Embryonic facial prominence (tissue), 1 donor: Measurements from ENCODE around the gene SEC16A.

Experiments
- DNase-seq: peaks from one replicate; pipeline ENCODE4 v3.0.0-alpha.2; 2016; ENCODE audit errors: extremely low spot score

SEC16A gene

GRCh38 chr9:136486823-136487620 is 4.2 kb upstream of the SEC16A start:
- DNase-seq: no peak

- DNase-seq: no peak
Measured at GRCh38 chr9:136486131-136486530, 3.3 kb upstream of the SEC16A start.

DNA sequence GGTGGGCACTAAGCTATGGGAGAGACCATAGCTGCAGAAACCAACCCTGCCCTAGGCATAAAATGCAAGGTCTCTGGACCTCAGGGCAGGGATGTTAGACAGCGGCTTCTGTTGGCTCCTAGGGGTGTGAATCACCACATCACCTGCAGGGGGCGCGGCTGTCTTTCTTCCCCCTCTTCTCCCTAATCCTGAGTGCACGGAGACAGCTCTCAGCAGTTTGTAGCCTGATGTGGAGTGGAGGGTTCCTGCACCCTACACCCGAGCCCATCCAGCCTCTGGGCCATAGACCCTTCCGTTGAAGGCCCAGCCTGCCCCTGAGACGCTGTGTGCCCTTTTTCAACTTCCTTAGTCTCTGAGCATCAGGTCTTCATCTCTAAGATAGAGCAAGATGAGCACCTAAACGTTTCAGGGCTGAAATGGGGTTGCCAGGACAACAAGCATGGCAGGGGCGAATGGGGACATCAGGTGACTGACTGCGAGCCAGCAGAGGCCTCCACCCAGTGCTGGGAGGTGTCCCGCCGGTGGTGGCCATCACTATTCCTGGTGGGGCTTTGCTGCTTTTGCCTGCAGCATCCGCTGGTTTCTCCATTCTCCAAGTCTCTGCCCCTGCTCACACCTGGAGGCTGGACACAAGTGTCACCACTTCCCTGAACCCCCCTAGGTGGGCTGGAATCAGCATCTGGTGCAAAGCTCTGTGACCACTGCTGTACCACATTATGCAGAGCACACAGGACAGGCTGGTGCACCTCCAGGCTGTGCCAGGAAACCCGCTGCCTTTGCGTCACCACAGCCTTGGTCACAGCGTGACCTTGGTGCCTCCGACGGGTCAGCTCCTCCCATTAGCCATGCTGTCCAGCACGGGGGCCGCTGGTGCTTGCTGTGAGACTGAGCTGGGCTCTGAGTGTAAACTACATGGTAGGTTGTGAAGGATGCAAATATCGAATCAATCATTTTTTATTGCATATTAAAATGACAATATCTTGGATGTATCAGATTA is 2.5 kb upstream of the SEC16A start:
- no peak for DNase-seq

DNA sequence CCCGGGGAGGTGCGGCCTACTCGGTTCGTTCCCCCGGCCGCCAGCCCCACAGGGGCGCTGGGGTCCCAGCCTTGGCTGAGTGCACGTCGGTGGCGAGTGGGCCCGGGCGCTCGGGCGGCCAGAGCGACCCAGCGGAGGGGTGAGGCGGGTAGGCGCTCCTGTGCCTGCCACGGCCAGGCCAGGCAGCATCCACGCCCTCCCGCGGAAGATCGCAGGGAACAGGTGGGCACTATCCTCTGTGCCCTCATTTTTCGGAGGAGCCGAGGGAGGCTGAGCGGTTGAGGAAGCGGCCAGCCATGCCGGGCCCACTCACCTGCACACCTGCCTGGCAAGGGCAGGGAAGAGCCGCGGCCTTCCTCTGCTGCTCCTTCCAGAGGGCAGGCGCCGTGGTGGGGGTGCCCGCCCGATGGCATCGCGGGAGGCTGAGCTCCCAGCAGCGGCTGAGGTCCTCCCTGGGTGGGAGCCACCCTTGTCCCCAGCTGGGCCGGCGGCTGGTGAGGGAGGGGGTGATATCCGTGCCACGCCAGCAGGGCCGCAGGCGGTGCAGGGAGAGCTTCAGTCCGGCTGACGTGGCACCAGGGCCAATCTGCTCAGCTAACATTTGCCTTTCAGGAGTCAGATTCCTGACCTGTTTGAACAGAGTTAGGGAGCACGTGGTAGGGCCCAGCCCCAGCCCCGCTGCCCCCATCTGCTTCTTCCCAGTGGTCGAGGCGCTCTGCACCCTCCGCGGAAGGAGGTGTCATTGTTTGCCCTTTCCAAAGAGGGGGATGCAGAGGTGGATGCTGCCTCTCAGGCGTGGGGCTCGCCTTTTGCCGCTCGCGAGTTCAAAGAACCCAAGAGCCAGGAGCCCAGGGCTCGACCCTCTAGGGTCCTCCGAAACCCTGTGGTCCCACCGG is 1.6 kb upstream of the SEC16A start:
- DNase-seq: no peak

GRCh38 chr9:136483589-136484152 is 831 bp upstream of the SEC16A start:
- peak; percentile 77 for DNase-seq

GRCh38 chr9:136482046-136482792 is 621 bp downstream of the SEC16A start:
- no peak for DNase-seq

- DNase-seq: no peak
Measured at GRCh38 chr9:136481558-136481957, 1.3 kb downstream of the SEC16A start.

DNA sequence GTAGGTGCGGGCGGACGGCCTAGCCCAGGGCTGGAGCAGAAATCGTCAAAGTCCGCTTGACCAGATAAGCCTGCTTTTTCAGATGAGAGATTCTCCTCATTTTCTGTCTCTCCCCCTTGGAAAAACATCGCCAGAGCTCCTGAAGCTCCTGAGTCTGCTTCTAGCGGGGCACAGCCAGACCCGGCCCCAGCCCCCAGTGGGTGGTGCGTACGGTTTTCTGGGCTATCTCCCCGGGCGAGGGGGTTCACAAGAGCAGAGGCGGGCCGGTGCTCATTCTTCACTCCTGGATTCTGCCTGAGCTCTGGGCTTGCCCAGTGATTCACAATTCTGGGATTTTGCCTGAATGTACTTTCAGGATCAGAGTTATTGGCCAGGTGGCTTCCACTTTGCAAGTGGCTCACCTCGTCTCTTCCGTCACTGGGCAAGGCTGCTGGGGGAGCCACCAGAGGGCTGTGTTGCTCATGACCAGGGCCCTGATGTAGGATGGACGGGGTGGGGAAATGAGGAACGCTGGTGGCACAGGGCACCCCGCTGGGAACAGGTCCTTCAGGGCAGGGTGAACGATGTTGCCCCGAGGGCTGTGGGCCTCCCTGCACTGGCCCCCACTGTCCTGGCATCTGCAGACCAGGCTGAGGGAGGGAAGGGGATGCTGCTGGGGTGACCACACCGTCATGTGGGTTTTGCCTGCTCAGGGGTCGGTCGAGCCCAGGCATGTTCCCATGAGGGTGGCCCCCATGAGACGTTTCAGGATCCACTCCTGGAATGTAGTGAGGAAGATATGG is 6.3 kb downstream of the SEC16A start:
- no peak for DNase-seq

DNA sequence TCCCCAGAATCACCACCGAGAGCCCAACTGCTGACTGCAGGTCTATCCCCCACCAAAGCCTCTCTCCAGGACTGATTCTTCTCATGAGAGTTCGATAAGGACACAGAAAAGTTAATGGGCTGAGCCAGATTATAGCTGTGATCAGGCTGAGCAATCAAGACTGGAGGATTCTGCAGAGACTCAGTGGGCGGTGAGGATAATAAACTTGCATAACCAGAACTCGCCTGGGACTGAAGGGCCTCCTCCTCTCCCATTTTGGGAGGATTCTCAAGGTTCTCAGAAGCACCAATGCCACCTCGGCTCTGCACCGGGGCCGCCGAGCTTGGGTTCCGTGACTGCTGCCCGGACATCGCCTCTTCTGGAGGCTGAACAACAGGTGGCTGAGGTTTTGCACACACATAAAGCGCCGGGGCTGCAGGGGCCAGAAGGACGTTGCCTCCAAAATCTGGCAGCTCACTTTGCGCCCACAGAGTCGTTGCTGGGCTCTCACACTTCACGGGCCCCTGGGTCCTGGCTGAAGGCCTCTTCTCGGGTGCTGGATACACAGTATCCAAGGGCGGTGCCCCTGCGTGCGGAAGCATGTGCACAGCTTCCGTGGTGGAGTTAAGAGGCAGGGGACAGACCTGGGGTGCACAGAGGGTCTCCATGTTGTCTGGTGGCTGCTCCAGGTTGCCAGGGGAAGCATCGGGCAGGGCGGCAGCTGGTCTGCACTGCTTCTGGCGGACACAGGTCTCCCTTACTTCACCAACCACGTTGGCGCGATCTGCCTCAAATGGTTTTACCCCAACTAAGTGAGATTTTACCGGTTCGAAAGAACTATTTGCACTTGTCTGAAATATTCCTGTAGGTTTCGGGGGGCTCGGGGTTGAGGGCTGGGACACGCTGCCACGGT is 7.6 kb downstream of the SEC16A start:
- no peak for DNase-seq

DNA sequence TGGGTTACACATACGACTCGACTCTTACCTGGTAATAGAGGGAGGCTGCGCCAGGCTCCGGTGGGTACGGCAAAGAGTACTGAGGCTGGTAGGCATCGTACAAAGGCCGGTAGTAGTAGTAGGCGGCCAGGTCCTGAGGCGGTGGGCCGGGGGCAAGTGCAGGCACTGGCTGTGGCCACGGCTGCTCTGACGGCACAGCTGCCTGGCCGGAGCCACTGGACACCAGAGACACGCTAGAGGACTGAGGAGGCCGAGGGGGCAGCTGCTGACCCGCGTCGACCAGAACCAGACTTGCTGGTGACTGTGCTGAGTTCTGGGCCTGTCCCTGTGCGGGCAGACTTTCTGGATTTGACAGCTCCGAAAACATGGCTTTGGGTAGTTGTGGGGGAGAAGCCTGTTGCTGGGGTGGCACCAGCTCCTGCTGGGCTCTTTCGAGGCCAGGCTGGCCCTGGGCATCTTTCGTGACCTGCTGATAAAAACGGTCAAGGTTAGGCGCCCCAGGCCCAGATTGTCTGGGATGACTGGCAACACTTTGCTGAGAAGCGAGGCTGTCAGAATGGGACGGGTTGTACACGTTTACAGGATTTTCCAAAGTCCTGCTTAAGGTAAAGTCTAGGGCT is 8.7 kb downstream of the SEC16A start:
- no peak for DNase-seq

DNA sequence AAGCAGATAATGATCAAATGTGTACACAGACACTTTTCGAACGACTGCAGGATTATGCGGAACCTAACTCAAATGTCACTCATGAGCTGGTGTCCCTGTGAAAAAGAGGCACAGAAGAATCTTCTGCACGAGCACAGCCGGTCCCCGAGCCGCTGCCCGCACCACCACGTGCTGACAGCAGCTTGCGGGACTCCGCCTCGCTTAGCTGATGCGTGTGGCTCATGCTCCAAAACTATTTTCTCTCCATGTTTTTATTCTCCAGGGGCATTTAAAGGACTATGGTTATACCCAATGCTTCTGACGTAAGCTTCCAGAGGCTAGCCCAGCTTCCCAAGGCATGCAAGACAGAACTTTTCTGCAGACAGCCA is 9.5 kb downstream of the SEC16A start:
- DNase-seq: no peak

DNA sequence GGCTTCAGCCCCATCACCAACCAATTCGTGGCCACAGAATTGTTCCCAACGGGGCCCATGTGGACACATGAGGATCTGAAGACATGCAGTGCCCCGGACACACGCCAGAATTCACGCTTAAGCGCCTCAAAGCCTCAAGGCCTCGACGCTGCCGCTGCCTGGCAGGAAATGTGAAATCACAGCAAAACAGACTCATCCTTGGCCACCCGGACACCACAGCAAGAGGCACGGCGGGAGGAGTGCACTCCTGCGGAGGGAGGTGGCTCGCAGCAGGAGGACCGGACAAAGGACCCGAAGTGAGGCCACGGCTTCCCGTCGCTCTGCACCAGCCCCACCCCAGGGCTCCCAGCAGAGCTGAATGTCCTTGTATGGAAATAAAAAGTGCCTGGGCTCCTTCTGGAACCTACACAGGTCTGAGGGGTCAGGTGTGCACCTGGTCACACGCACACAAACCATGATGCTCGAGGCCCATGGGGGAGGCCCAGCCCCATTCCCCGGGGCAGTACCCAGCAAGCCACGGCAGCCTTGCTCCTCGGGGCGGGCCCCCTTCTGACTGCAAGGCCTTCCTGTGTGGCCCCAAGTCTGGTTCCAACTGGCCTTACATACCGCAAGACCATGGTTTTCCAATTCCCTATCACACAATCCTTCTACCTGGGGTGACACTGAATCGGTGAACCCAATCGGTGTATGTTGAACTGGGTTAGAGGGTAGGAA is 10.0 kb downstream of the SEC16A start:
- no peak for DNase-seq

DNA sequence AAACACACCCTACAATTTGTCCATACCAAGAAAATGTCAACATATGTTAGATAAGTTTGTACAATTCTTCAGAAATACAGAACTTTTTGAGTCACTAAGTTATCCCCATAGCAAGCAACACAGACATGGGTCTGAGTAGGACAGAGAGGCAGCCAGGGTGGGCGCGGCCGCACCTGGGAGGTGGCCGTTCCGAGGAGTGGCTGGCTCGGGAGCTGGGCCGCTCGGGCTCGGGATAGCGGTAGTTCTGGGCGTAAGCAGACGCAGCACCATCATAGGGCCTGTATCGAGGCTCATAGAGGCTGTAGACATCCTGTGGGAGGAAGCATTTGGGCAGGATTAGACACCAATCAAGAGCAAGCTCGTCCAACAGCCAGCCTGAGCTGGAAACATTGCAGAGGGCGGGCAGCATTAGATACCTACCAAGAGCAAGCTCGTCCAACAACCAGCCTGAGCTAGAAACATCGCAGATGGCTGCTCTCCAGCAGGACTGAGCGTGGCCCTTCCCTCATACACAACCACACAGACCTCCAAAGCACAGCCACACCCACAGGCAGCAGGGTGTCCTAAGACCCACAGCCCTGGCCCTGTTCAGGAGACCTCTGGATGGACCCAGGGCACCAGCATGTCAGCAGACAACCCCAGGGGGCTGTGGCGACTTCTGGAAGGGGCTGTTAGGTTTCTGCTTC is 10.9 kb downstream of the SEC16A start:
- DNase-seq: no peak

- DNase-seq: no peak
Measured at GRCh38 chr9:136470792-136471469, 11.9 kb downstream of the SEC16A start.

GRCh38 chr9:136470356-136470755 is 12.5 kb downstream of the SEC16A start:
- no peak for DNase-seq

DNA sequence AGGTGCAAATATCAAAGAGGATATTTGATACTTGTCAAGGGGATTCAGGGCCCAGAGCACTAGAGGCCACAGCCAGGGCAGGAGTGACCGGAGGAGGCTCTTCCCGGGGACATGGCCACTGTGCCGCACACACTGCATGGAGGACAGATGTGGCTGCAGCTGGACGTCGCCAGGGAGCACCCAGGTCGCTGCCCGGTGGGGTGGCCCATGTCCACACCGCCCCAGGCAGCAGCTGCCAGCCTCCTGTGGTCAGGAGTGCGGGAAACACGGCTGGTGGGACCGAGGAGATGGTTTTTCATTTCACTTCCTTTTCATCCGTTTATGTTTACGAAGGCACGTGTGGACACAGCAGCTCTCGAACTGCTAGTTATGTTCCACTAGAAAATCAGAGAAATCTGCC is 15.1 kb downstream of the SEC16A start:
- DNase-seq: no peak

DNA sequence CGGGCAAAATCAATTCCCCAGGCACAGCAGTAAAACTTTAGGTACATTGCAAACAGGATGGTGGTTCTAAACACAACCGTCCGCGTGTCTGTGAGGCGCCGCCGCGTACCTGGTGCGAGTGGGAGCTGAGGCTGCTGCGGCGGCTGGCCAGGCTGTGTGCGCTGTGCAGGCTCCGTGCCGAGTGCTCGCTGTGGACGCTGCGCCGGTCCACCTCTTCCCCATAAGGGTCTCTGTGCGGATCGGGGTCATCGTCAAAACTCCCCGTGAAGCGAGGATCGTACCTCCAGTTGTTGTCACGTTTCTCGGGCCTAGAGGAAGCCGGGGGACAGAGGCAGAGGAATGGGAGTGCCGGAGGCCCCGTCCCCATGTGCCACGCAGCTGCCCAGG is 16.7 kb downstream of the SEC16A start:
- DNase-seq: no peak
